GM12878 (cell line): ENCODE results near the gene MRPL37. TPM values are rescaled to one million over a fixed set of nuclear protein-coding genes. Genes with fewer than 3 reads are reported as not detected.

Source experiments
- ATAC-seq: fragments of 200-7000 bp; cut with Tn5 transposase; 3 replicates; pipeline ENCODE4 v1.9.1; 2020; ENCODE audit warnings: mild to moderate bottlenecking, moderate library complexity
- BruUV-seq: library from RNA; stranded (reverse); fragments of 400-500 nt; replicated peaks from 2 replicates; lab custom pipeline; 2021; lab: Mats Ljungman, UMichigan
- CTCF ChIA-PET: fragments of 300-600 bp; sonication (Branson Sonifier 250); formaldehyde crosslinking; extraction: SDS; loops from one replicate; lab custom pipeline; 2021; ENCODE audit warnings: inconsistent platforms; lab: Yijun Ruan, JAX
- POLR2A ChIA-PET: fragments of 350-600 bp; formaldehyde crosslinking; extraction: SDS; loops from one replicate; lab custom pipeline; 2021; ENCODE audit warnings: inconsistent platforms; lab: Charles Lee
- RAD21 ChIA-PET: fragments of 300-600 bp; sonication (Branson Sonifier 250); formaldehyde crosslinking; loops from one replicate; lab custom pipeline; 2023; ENCODE audit warnings: antibody characterized with exemption; ENCODE audit not compliant: unreplicated experiment; lab: Charles Lee
- SMC1A ChIA-PET: fragments of 300-600 bp; sonication (Branson Sonifier 250); formaldehyde crosslinking; loops from one replicate; lab custom pipeline; 2023; ENCODE audit not compliant: unreplicated experiment, uncharacterized antibody; lab: Charles Lee
- DNase-seq: peaks from one replicate; pipeline ENCODE4 v3.0.0-alpha.2; 2011; ENCODE audit warnings: low read depth, low spot score
- FAIRE-seq: peaks from 3 replicates; lab custom pipeline; 2011; peaks lifted over from hg19 to GRCh38; lab: Jason Lieb, UNC
- H2AFZ ChIP-seq: 2 replicates; pipeline ENCODE4 v1.6.0; 2011; ENCODE audit warnings: low read depth, low read length, control low read depth; ENCODE audit not compliant: control insufficient read depth
- H3K27ac ChIP-seq: 2 replicates; pipeline ENCODE4 v1.5.1; 2011; ENCODE audit warnings: control low read depth; ENCODE audit not compliant: control insufficient read depth, insufficient read depth
- H3K27me3 ChIP-seq, 2 experiments: replicated peaks in 1 of 2; 2 replicates each; pipeline versions ENCODE4 v1.6.0 to v1.6.1; 2011; ENCODE audit warnings: low read length in 1 of 2; ENCODE audit not compliant: control insufficient read depth in 2 of 2, insufficient read depth in 2 of 2
- H3K36me3 ChIP-seq, 2 experiments: 2 replicates each; pipeline ENCODE4 v1.5.1; 2011; ENCODE audit warnings: low read length in 1 of 2; ENCODE audit not compliant: control insufficient read depth in 2 of 2, insufficient read depth in 2 of 2
- H3K4me1 ChIP-seq: 2 replicates; pipeline ENCODE4 v1.6.1; 2011; ENCODE audit warnings: mild to moderate bottlenecking, low read length, moderate library complexity, mixed read lengths; ENCODE audit not compliant: control insufficient read depth, insufficient read depth
- H3K4me2 ChIP-seq: 2 replicates; pipeline ENCODE4 v1.6.0; 2011; ENCODE audit warnings: control low read depth; ENCODE audit not compliant: control insufficient read depth, insufficient read depth
- H3K4me3 ChIP-seq: fragments of 200-600 bp; sonication (generic); 2 replicates; pipeline ENCODE4 v1.5.1; 2016
- H3K79me2 ChIP-seq: 2 replicates; pipeline ENCODE4 v1.6.0; 2011; ENCODE audit warnings: low read length; ENCODE audit not compliant: control insufficient read depth, insufficient read depth
- H3K9ac ChIP-seq: 2 replicates; pipeline ENCODE4 v1.8.0; 2011; ENCODE audit warnings: low read length, control low read depth, mixed read lengths; ENCODE audit not compliant: control insufficient read depth, insufficient read depth
- H3K9me3 ChIP-seq: replicated peaks from 3 replicates; pipeline ENCODE4 v1.5.1; 2011; ENCODE audit warnings: mild to moderate bottlenecking, low read length; ENCODE audit not compliant: control insufficient read depth, insufficient read depth
- H4K20me1 ChIP-seq: 2 replicates; pipeline ENCODE4 v1.6.0; 2011; ENCODE audit not compliant: control insufficient read depth, insufficient read depth
- BCL11A ChIP-seq: IDR thresholded peaks from 2 replicates; pipeline ENCODE4 v1.6.1; 2011; ENCODE audit warnings: low read depth, low read length
- CBX5 ChIP-seq: sonication (generic); IDR thresholded peaks from 2 replicates; pipeline ENCODE4 v1.6.1; 2016; ENCODE audit warnings: low read depth, moderate library complexity, mild to moderate bottlenecking, inconsistent platforms
- DPF2 ChIP-seq: fragments of 450-650 bp; IDR thresholded peaks from 2 replicates; pipeline ENCODE4 v1.6.1; 2017; ENCODE audit warnings: mild to moderate bottlenecking
- ESRRA ChIP-seq: IDR thresholded peaks from 2 replicates; pipeline ENCODE4 v1.6.1; 2012; ENCODE audit warnings: mild to moderate bottlenecking, low read length, improper control_type of control experiment
- EZH2 ChIP-seq: IDR thresholded peaks from 2 replicates; pipeline ENCODE4 v1.6.1; 2012; ENCODE audit warnings: low read depth, mild to moderate bottlenecking, control low read depth, inconsistent platforms, low read length, borderline replicate concordance; ENCODE audit not compliant: control insufficient read depth
- IKZF2 ChIP-seq, 2 experiments: fragments of 450-650 bp; IDR thresholded peaks; 2 replicates each; pipeline ENCODE4 v1.6.1; 2017; ENCODE audit warnings: mild to moderate bottlenecking in 2 of 2, moderate library complexity in 2 of 2
- KAT2A ChIP-seq: conservative IDR thresholded peaks from 2 replicates; pipeline ENCODE4 v1.6.1; 2011; ENCODE audit warnings: low read depth, low read length; ENCODE audit not compliant: control insufficient read depth
- KLF5 ChIP-seq: fragments of 450-650 bp; IDR thresholded peaks from 2 replicates; pipeline ENCODE4 v1.6.1; 2014; ENCODE audit warnings: mild to moderate bottlenecking; ENCODE audit not compliant: partially characterized antibody
- NR2F1 ChIP-seq: fragments of 450-650 bp; conservative IDR thresholded peaks from 2 replicates; pipeline ENCODE4 v1.6.1; 2017; ENCODE audit warnings: mild to moderate bottlenecking
- NRF1 ChIP-seq: conservative IDR thresholded peaks from 2 replicates; pipeline ENCODE4 v1.6.1; 2011; ENCODE audit warnings: mild to moderate bottlenecking, low read depth, low read length, improper control_type of control experiment
- PBX3 ChIP-seq: IDR thresholded peaks from 2 replicates; pipeline ENCODE4 v1.6.1; 2011; ENCODE audit warnings: mild to moderate bottlenecking, low read depth, low read length, moderate library complexity; ENCODE audit not compliant: insufficient replicate concordance
- POLR2AphosphoS5 ChIP-seq: IDR thresholded peaks from 2 replicates; pipeline ENCODE4 v1.6.1; 2011; ENCODE audit warnings: mild to moderate bottlenecking, low read length, inconsistent platforms
- RAD51 ChIP-seq: fragments of 450-650 bp; IDR thresholded peaks from 2 replicates; pipeline ENCODE4 v1.6.1; 2016; ENCODE audit warnings: moderate library complexity, mild to moderate bottlenecking, inconsistent platforms
- RCOR1 ChIP-seq: conservative IDR thresholded peaks from 2 replicates; pipeline ENCODE4 v1.6.1; 2012; ENCODE audit warnings: low read depth, low read length, improper control_type of control experiment
- STAT1 ChIP-seq: fragments of 450-650 bp; conservative IDR thresholded peaks from 2 replicates; pipeline ENCODE4 v1.6.1; 2014; ENCODE audit warnings: antibody characterized with exemption, mild to moderate bottlenecking
- SUPT20H ChIP-seq: IDR thresholded peaks from 2 replicates; pipeline ENCODE4 v1.6.1; 2011; ENCODE audit warnings: low read depth, mild to moderate bottlenecking, low read length, moderate library complexity, borderline replicate concordance; ENCODE audit not compliant: control insufficient read depth
- USF2 ChIP-seq: IDR thresholded peaks from 2 replicates; pipeline ENCODE4 v1.6.1; 2011; ENCODE audit warnings: low read depth, low read length, improper control_type of control experiment, borderline replicate concordance
- ZNF207 ChIP-seq: fragments of 450-650 bp; IDR thresholded peaks from 2 replicates; pipeline ENCODE4 v1.6.1; 2014; ENCODE audit warnings: antibody characterized with exemption, mild to moderate bottlenecking, borderline replicate concordance
- WGBS: methylation state at CpG from one replicate; pipeline ENCODE4 v1.1.6; 2016; ENCODE audit warnings: low lambda C conversion rate; ENCODE audit not compliant: insufficient replicate concordance, insufficient coverage; ENCODE audit errors: missing lambda C conversion rate; 5-methylcytosine and 5-hydroxymethylcytosine counted together
- in situ Hi-C: fragments of 300-500 bp; cut with MboI; formaldehyde crosslinking; loops from 9 replicates; pipeline ENCODE4 v1.14.3; 2018; ENCODE audit warnings: mixed read lengths
- intact Hi-C: fragments of 100-400 bp; cut with micrococcal nuclease; formaldehyde crosslinking; loops from one replicate; pipeline ENCODE4 v1.14.2; 2022; ENCODE audit not compliant: unreplicated experiment
- polyA plus RNA-seq, 11 experiments: library from polyadenylated mRNA; depleted of rRNA in 4 of 11; unstranded in 6 of 11; stranded (reverse) in 5 of 11; fragments of >200 nt; fragmentation: Nextera tagmentation in 4 of 11; fragmentation: Illumina TruSeq in 1 of 11; extraction: Ambion mirVana in 4 of 11; extraction: Trizol in 1 of 11; gene quantifications; 1 replicate in 1 of 11; 2 replicates in 10 of 11; pipeline versions ENCODE4 v1.2.1 to v1.2.3, GENCODE V29; 2011 to 2016; ENCODE audit warnings: inconsistent platforms in 2 of 11, missing spikeins in 2 of 11, low read depth in 1 of 11
- total RNA-seq, 4 experiments: library from RNA; depleted of rRNA in 3 of 4; stranded (reverse); fragments of >200 nt in 3 of 4; fragmentation: Illumina TruSeq in 1 of 4; extraction: Trizol in 1 of 4; gene quantifications; 2 replicates each; pipeline versions ENCODE4 v1.2.1 to v1.2.3, GENCODE V29; 2013 to 2021
- TF ChIP-seq, protein P1 (sequence below): fragments of 450-650 bp; IDR thresholded peaks from 2 replicates; pipeline ENCODE4 v1.6.1; 2014; ENCODE audit warnings: mild to moderate bottlenecking

Gene MRPL37
- total and polyA plus RNA-seq, 10 of the 15 experiments (the other 5 are each of a cell fraction or from before 2014, with no cell fraction given) = 41.4 to 217 (median 159) TPM

- TF ChIP-seq USF2 (no peak), NR2F1 (no peak), BCL11A (no peak)
Observed at GRCh38 chr1:54265126-54265525, 65.2 kb downstream of the MRPL37 start (continued).

- RAD21 ChIA-PET = no interaction called here
- no peak for DNase-seq
- Histone ChIP-seq H4K20me1 (no peaks in the 10 kb centered on the region; the same call in 1 of the 2 replicates), H2AFZ (no peak overlapping the region), H3K27me3 (no peaks in the 10 kb centered on the region), H3K4me3 (no peak overlapping the region), H3K9me3 (no peaks in the 10 kb centered on the region), H3K4me1 (no peaks in the 10 kb centered on the region), H3K4me2 (no peak overlapping the region), H3K36me3 (peaks cover 0 to 3% of the 10 kb centered on the region in 2 experiments; a peak in 2 of 4 replicates), H3K9ac (no peak overlapping the region), H3K27ac (no peak overlapping the region), H3K79me2 (no peaks in the 10 kb centered on the region)
- intact Hi-C loops (no loop called here), in situ Hi-C loops (no loop called here)
- POLR2A ChIA-PET = no interaction called here
- CTCF ChIA-PET = no interaction called here
- ATAC-seq = no peak
- SMC1A ChIA-PET = no interaction called here
- no peak for FAIRE-seq
- no TSS peak for BruUV-seq
- WGBS = 78% methylated on average over 6 of the region's 6 CpGs
- TF ChIP-seq CBX5 (no peak), NRF1 (no peak), KAT2A (no peak), POLR2AphosphoS5 (no peak), ESRRA (no peak), KLF5 (no peak), RCOR1 (no peak), PBX3 (no peak), EZH2 (no peak), IKZF2 (IDR thresholded peaks at IDR 0.05) (no peak), ZNF207 (no peak), RAD51 (no peak), SUPT20H (no peak), DPF2 (no peak), STAT1 (no peak)
- TF ChIP-seq, protein P1, sequence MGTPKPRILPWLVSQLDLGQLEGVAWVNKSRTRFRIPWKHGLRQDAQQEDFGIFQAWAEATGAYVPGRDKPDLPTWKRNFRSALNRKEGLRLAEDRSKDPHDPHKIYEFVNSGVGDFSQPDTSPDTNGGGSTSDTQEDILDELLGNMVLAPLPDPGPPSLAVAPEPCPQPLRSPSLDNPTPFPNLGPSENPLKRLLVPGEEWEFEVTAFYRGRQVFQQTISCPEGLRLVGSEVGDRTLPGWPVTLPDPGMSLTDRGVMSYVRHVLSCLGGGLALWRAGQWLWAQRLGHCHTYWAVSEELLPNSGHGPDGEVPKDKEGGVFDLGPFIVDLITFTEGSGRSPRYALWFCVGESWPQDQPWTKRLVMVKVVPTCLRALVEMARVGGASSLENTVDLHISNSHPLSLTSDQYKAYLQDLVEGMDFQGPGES = no peak
Observed at GRCh38 chr1:54265659-54266058, 65.7 kb downstream of the MRPL37 start.
